Ovary (tissue), 9 donors: ENCODE results near the gene B3GALT4. TPM values are rescaled to one million over a fixed set of nuclear protein-coding genes. Genes with fewer than 3 reads are reported as not detected.
"Not testable (repeated sequence)": the region's sequence is repeated elsewhere in the genome, so short reads cannot be mapped to it uniquely, and the experiment has no call there.

Experiments used
- DNase-seq, 5 donors: peaks; one replicate each; pipeline ENCODE4 v3.0.0-alpha.2; 2019 to 2020
- H3K27ac ChIP-seq, 2 donors: fragments of 200-600 bp; one replicate each; pipeline versions ENCODE4 v1.5.1 to v1.8.0; 2019 to 2022
- H3K27me3 ChIP-seq: fragments of 200-600 bp; one replicate; pipeline ENCODE4 v1.8.0; 2022
- H3K36me3 ChIP-seq: fragments of 200-600 bp; sonication (generic); one replicate; pipeline ENCODE4 v1.5.1; 2019
- H3K4me1 ChIP-seq: one replicate; pipeline ENCODE4 v1.8.1; 2013; ENCODE audit warnings: mild to moderate bottlenecking, moderate library complexity; ENCODE audit not compliant: insufficient read depth
- H3K4me3 ChIP-seq: fragments of 200-600 bp; sonication (generic); one replicate; pipeline ENCODE4 v1.5.1; 2017
- H3K9me3 ChIP-seq, 2 donors: fragments of 200-600 bp in 1 of 2; sonication (generic) in 1 of 2; one replicate each; pipeline versions ENCODE4 v1.5.1 to v1.8.1; 2013 to 2019; ENCODE audit warnings: mild to moderate bottlenecking in 1 of 2, moderate library complexity in 1 of 2
- CTCF ChIP-seq, 3 donors: fragments of 450-650 bp in 2 of 3; fragments of 200-600 bp in 1 of 3; IDR thresholded peaks; one replicate each; pipeline versions ENCODE4 v1.5.1 to v1.8.0; 2016 to 2022; ENCODE audit warnings: antibody characterized with exemption in 3 of 3, mild to moderate bottlenecking in 1 of 3
- EP300 ChIP-seq: sonication (generic); formaldehyde crosslinking; IDR thresholded peaks from one replicate; pipeline ENCODE4 v1.6.1; 2017; ENCODE audit warnings: antibody characterized with exemption
- POLR2A ChIP-seq: fragments of 450-650 bp; IDR thresholded peaks from one replicate; pipeline ENCODE4 v1.6.1; 2017; ENCODE audit warnings: antibody characterized with exemption, mild to moderate bottlenecking, moderate library complexity
- WGBS, 3 donors: extraction: QIAGEN DNeasy Blood & Tissue Kit in 1 of 3; methylation state at CpG; one replicate each; pipeline versions ENCODE4 v1.1.5 to v1.1.7; 2013 to 2017; 5-methylcytosine and 5-hydroxymethylcytosine counted together
- intact Hi-C, 4 donors: fragments of 100-400 bp; cut with DNase I; formaldehyde crosslinking; loops; one replicate each; pipeline versions ENCODE4 v1.11.0 to v1.15.1; 2022 to 2023
- polyA plus RNA-seq, 2 donors: library from polyadenylated mRNA; stranded (reverse); fragments of 200-250 nt in 1 of 2; fragments of 350-450 nt in 1 of 2; fragmentation: Illumina TruSeq in 1 of 2; extraction: RNeasy Lipid Tissue Mini Kit (QIAGEN cat#74804) in 1 of 2; gene quantifications; one replicate each; pipeline ENCODE4 v1.2.3, GENCODE V29; 2013 to 2014
- total RNA-seq, 7 donors: library from RNA; depleted of rRNA in 2 of 7; stranded (reverse); fragments of >200 nt in 2 of 7; fragmentation: NEBNext Ultra II Directional in 3 of 7; extraction: Animal tissue kit (Norgen Biotek cat#: 25700) in 3 of 7; gene quantifications; one replicate each; pipeline versions ENCODE4 v1.1.0 to v1.2.4, GENCODE V29; 2016 to 2023
- donor health status: DM: no; HTN: no; CAD: no; lungs with moderate emphysema.
- donor health status: DM: no; HTN: no; CAD: no.
- donor health status: Bipolar disorder and iron deficiency.
- donor health status: DM: yes; HTN: yes; CAD: no.
- donor health status: DM: no; HTN: no; CAD: no.
- donor health status: DM: yes; HTN: yes; CAD: no.

B3GALT4 gene
- total and polyA plus RNA-seq, 9 donors = 2.7 to 10.6 (median 6.9) TPM

DNA sequence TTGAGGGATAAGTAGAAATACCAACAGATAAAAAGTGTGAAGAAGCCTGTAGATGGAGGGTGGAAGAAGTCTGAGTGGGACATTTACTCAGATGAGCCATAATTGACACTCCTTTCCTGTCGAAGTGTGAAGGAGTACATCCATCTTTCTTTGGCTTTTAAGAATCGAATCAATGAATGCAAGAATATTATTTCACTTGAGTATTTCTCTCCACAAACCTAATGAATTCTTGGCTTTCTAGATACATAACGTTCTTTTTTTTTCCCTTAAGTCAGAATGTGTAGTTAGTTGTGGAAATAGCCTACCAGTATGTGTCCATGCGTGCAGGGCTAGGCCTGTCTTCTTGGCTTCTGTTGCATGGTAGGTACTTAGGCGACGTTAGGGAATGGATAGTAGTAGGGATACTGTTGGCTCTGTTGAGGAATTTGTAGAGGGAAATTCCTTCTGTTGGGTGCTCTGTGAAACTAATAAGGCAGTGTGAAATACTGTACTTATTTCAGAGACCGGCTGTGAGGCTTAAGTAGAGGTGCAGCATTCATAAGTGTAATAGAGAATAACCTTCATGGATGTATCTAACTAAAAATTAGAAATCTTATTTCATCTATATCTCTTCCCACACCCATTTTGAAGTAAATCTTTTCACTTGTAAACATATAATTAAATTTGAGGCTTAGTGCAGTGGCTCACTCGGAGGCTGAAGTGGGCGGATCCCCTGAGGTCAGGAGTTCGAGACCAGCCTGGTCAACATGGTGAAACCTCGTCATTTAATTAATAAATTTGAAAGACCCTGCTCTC is 3.6 kb upstream of the B3GALT4 start:
- H3K4me1 ChIP-seq = peaks cover 5% of the 10 kb centered on the region
- H3K9me3 ChIP-seq = no peaks in the 10 kb centered on the region
- H3K36me3 ChIP-seq = no peaks in the 10 kb centered on the region
- 32 to 51% (median 43%) methylated on average over 11 of the region's 11 CpGs for WGBS, 3 donors
- no peak overlapping the region for H3K4me3 ChIP-seq
- intact Hi-C loops = loop anchor here in 2 of 4 donors (5.0 to 10.0 kb wide), 2 partner anchors 44 to 141 kb away; partner anchors contain the start of genes CUTA (in 1 of the 2), PHF1 (in 1 of the 2) and ZBTB22 (in 1 of the 2)
- DNase-seq = no peak
- H3K27me3 ChIP-seq = no peaks in the 10 kb centered on the region
- TF ChIP-seq CTCF (IDR thresholded peaks at IDR 0.05) (no peak), EP300 (no peak), POLR2A (no peak)
- no peak overlapping the region for H3K27ac ChIP-seq

- no peak overlapping the region for H3K4me3 ChIP-seq
- TF ChIP-seq POLR2A (no peak), CTCF (IDR thresholded peaks at IDR 0.05) (no peak), EP300 (no peak)
- no peaks in the 10 kb centered on the region for H3K27me3 ChIP-seq
- no peaks in the 10 kb centered on the region for H3K36me3 ChIP-seq
- H3K27ac ChIP-seq = no peak overlapping the region
- H3K9me3 ChIP-seq = no peaks in the 10 kb centered on the region
- peaks cover 5% of the 10 kb centered on the region for H3K4me1 ChIP-seq
- 47 to 60% (median 52%) methylated on average over 14 of the region's 14 CpGs for WGBS, 3 donors
- intact Hi-C loops = loop anchor here in 2 of 4 donors (5.0 to 10.0 kb wide), 2 partner anchors 43 to 141 kb away; partner anchors contain the start of genes CUTA (in 1 of the 2), PHF1 (in 1 of the 2) and ZBTB22 (in 1 of the 2)
- DNase-seq = no peak
These were observed 2.7 kb upstream of the B3GALT4 start for GRCh38 chr6:33273924-33274902.

DNA sequence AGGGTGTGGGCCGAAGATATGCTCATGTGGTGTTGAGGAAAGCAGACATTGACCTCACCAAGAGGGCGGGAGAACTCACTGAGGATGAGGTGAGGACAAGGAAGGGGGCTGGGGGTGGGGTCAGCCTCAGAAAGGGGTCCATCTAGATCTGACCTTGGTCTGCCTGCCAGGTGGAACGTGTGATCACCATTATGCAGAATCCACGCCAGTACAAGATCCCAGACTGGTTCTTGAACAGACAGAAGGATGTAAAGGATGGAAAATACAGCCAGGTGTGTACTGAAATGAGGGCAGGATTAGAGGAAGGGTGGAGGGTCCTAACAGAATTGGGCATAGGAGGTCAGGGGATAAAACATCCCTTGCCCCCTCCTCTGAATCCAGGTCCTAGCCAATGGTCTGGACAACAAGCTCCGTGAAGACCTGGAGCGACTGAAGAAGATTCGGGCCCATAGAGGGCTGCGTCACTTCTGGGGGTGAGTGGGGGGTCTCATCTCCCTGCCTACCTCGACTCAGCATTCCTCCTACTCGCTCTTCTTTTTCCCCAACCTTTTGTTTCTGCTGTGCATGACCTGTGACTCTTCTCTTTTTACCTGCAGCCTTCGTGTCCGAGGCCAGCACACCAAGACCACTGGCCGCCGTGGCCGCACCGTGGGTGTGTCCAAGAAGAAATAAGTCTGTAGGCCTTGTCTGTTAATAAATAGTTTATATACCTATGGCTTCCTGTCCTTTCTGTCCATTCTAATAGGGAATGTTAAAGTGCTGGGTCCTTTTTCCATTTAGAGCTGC is 935 bp upstream of the B3GALT4 start:
- not testable (repeated sequence) for H3K4me3 ChIP-seq, H3K4me1 ChIP-seq, H3K27me3 ChIP-seq, H3K36me3 ChIP-seq, H3K9me3 ChIP-seq, DNase-seq
- H3K27ac ChIP-seq = peak overlapping the region in 1 of 2 donors; percentile 79
- WGBS, 3 donors = 57 to 70% (median 64%) methylated on average over 16 of the region's 16 CpGs
- intact Hi-C loops = loop anchor here in 1 of 4 donors (10.0 kb wide), 1 partner anchor 139 kb away; the partner anchor contains the start of genes CUTA and PHF1

- TF ChIP-seq POLR2A (no peak), EP300 (no peak), CTCF (IDR thresholded peaks at IDR 0.05) (no peak)
- no peak for DNase-seq
- peaks cover 3% of the 10 kb centered on the region for H3K4me1 ChIP-seq
- no peaks in the 10 kb centered on the region for H3K27me3 ChIP-seq
- peak overlapping the region; percentile 52 for H3K4me3 ChIP-seq
- no peaks in the 10 kb centered on the region for H3K36me3 ChIP-seq
- H3K27ac ChIP-seq = peak overlapping the region; percentile 11 to 79
- intact Hi-C loops = loop anchor here in 1 of 4 donors (10.0 kb wide), 1 partner anchor 138 kb away; the partner anchor contains the start of genes CUTA and PHF1
- H3K9me3 ChIP-seq = no peaks in the 10 kb centered on the region
These were observed 401 bp upstream of the B3GALT4 start for GRCh38 chr6:33276581-33276863.
